ENCODE data around the gene TMEM120B. TPM values are rescaled to one million over a fixed set of nuclear protein-coding genes. Genes with fewer than 3 reads are reported as not detected.
"Not testable (repeated sequence)": the region's sequence is repeated elsewhere in the genome, so short reads cannot be mapped to it uniquely, and the experiment has no call there.

The TMEM120B gene
- total RNA-seq, 1 donor from 2014 or later = 10.3 TPM

GRCh38 chr12:121701667-121702277 is 10.8 kb upstream of the TMEM120B start:
- DNase-seq (ENCODE audit: low spot score) = no peak
- H3K27me3 Mint-ChIP-seq (ENCODE audit: unreplicated experiment) = peaks cover 7% of the 10 kb centered on the region
- H3K4me3 Mint-ChIP-seq (ENCODE audit: unreplicated experiment) = no peak overlapping the region
- TF ChIP-seq CTCF (IDR thresholded peaks at IDR 0.05; ENCODE audit: unreplicated experiment) = no peak
- no peaks in the 10 kb centered on the region for H3K9me3 Mint-ChIP-seq (ENCODE audit: unreplicated experiment)
- H3K27ac Mint-ChIP-seq (ENCODE audit: unreplicated experiment) = no peak overlapping the region
- no peaks in the 10 kb centered on the region for H3K4me1 Mint-ChIP-seq (ENCODE audit: unreplicated experiment)
- no peaks in the 10 kb centered on the region for H3K36me3 Mint-ChIP-seq (ENCODE audit: low read depth, unreplicated experiment)

GRCh38 chr12:121702944-121703343 is 9.6 kb upstream of the TMEM120B start:
- DNase-seq (ENCODE audit: low spot score) = no peak
- Mint-ChIP-seq H3K27me3 (ENCODE audit: unreplicated experiment) (peaks cover 6% of the 10 kb centered on the region), H3K27ac (ENCODE audit: unreplicated experiment) (no peak overlapping the region), H3K36me3 (ENCODE audit: low read depth, unreplicated experiment) (no peaks in the 10 kb centered on the region), H3K9me3 (ENCODE audit: unreplicated experiment) (no peaks in the 10 kb centered on the region), H3K4me3 (ENCODE audit: unreplicated experiment) (no peak overlapping the region), H3K4me1 (ENCODE audit: unreplicated experiment) (no peaks in the 10 kb centered on the region)
- TF ChIP-seq CTCF (IDR thresholded peaks at IDR 0.05; ENCODE audit: unreplicated experiment) = no peak

- TF ChIP-seq CTCF (IDR thresholded peaks at IDR 0.05; ENCODE audit: unreplicated experiment) = no peak
- H3K4me1 Mint-ChIP-seq (ENCODE audit: unreplicated experiment) = peaks cover 10% of the 10 kb centered on the region
- H3K27me3 Mint-ChIP-seq (ENCODE audit: unreplicated experiment) = peaks cover 6% of the 10 kb centered on the region
- H3K36me3 Mint-ChIP-seq (ENCODE audit: low read depth, unreplicated experiment) = no peaks in the 10 kb centered on the region
- no peak overlapping the region for H3K27ac Mint-ChIP-seq (ENCODE audit: unreplicated experiment)
- DNase-seq (ENCODE audit: low spot score) = no peak
- H3K4me3 Mint-ChIP-seq (ENCODE audit: unreplicated experiment) = no peak overlapping the region
- no peaks in the 10 kb centered on the region for H3K9me3 Mint-ChIP-seq (ENCODE audit: unreplicated experiment)
Observed at GRCh38 chr12:121705514-121705913, 7.0 kb upstream of the TMEM120B start.

GRCh38 chr12:121708313-121709063 is 4.1 kb upstream of the TMEM120B start:
- Mint-ChIP-seq H3K4me1 (ENCODE audit: unreplicated experiment) (peaks cover 20% of the 10 kb centered on the region), H3K27me3 (ENCODE audit: unreplicated experiment) (peaks cover 10% of the 10 kb centered on the region), H3K9me3 (ENCODE audit: unreplicated experiment) (no peaks in the 10 kb centered on the region), H3K4me3 (ENCODE audit: unreplicated experiment) (no peak overlapping the region), H3K27ac (ENCODE audit: unreplicated experiment) (peak overlapping the region; percentile 61), H3K36me3 (ENCODE audit: low read depth, unreplicated experiment) (peaks cover 4% of the 10 kb centered on the region)
- DNase-seq (ENCODE audit: low spot score) = no peak
- no peak for TF ChIP-seq CTCF (IDR thresholded peaks at IDR 0.05; ENCODE audit: unreplicated experiment)

GRCh38 chr12:121709064-121709424 is 3.5 kb upstream of the TMEM120B start:
- H3K9me3 Mint-ChIP-seq (ENCODE audit: unreplicated experiment); H3K4me3 Mint-ChIP-seq (ENCODE audit: unreplicated experiment); DNase-seq (ENCODE audit: low spot score); H3K36me3 Mint-ChIP-seq (ENCODE audit: low read depth, unreplicated experiment); H3K27me3 Mint-ChIP-seq (ENCODE audit: unreplicated experiment): not testable (repeated sequence)
- peaks cover 23% of the 10 kb centered on the region for H3K4me1 Mint-ChIP-seq (ENCODE audit: unreplicated experiment)
- peak overlapping the region; percentile 85 for H3K27ac Mint-ChIP-seq (ENCODE audit: unreplicated experiment)

Data from endothelial cell (in vitro differentiated cells).